IMR-90 (cell line): Measurements from ENCODE around the gene CYP24A1. TPM values are rescaled to one million over a fixed set of nuclear protein-coding genes. Genes with fewer than 3 reads are reported as not detected.
"Not testable (repeated sequence)": the region's sequence is repeated elsewhere in the genome, so short reads cannot be mapped to it uniquely, and the experiment has no call there.

ENCODE experiments used
- ATAC-seq: fragments of 200-7000 bp; cut with Tn5 transposase; 2 replicates; pipeline ENCODE4 v1.9.1; 2020; ENCODE audit warnings: low read depth, mild to moderate bottlenecking, moderate library complexity
- BruUV-seq: library from RNA; stranded (reverse); fragments of 400-500 nt; replicated peaks from 2 replicates; lab custom pipeline; 2021; lab: Mats Ljungman, UMichigan
- CTCF ChIA-PET: fragments of 300-600 bp; formaldehyde crosslinking; extraction: SDS; loops from one replicate; lab custom pipeline; 2021; ENCODE audit warnings: antibody characterized with exemption; lab: Yijun Ruan, JAX
- POLR2A ChIA-PET: fragments of 300-600 bp; sonication (Branson Sonifier 250); formaldehyde crosslinking; loops from one replicate; lab custom pipeline; 2022; ENCODE audit warnings: antibody characterized with exemption; ENCODE audit not compliant: unreplicated experiment; lab: Charles Lee
- DNase-seq: peaks from one replicate; pipeline ENCODE4 v3.0.0; 2013
- H2AFZ ChIP-seq: replicated peaks from 2 replicates; pipeline ENCODE3; 2013; ENCODE audit warnings: low read length, mild to moderate bottlenecking; ENCODE audit not compliant: poor library complexity
- H2AK5ac ChIP-seq: 2 replicates; pipeline ENCODE4 v1.6.1; 2013; ENCODE audit warnings: low read depth, low read length, inconsistent platforms
- H2AK9ac ChIP-seq: replicated peaks from 2 replicates; pipeline ENCODE3; 2013; ENCODE audit warnings: mild to moderate bottlenecking, low read depth, low read length, moderate library complexity; ENCODE audit not compliant: poor library complexity
- H2BK120ac ChIP-seq: 2 replicates; pipeline ENCODE4 v1.6.1; 2013; ENCODE audit warnings: low read depth, low read length, inconsistent platforms
- H2BK15ac ChIP-seq: 3 replicates; pipeline ENCODE4 v1.6.1; 2013; ENCODE audit warnings: low read depth, low read length, inconsistent platforms
- H2BK20ac ChIP-seq: 2 replicates; pipeline ENCODE4 v1.6.1; 2013; ENCODE audit warnings: low read depth, mild to moderate bottlenecking, inconsistent platforms, low read length, moderate library complexity
- H2BK5ac ChIP-seq: 2 replicates; pipeline ENCODE4 v1.6.1; 2013; ENCODE audit warnings: mild to moderate bottlenecking, low read depth, low read length, inconsistent platforms; ENCODE audit not compliant: poor library complexity, severe bottlenecking
- H3K14ac ChIP-seq: replicated peaks from 2 replicates; pipeline ENCODE4 v1.6.1; 2013; ENCODE audit warnings: low read depth, low read length, inconsistent platforms
- H3K18ac ChIP-seq: 2 replicates; pipeline ENCODE4 v1.6.1; 2013; ENCODE audit warnings: low read depth, low read length, control low read depth
- H3K23ac ChIP-seq: 2 replicates; pipeline ENCODE4 v1.6.1; 2013; ENCODE audit warnings: low read depth, low read length, inconsistent platforms
- H3K27ac ChIP-seq: 2 replicates; pipeline ENCODE4 v1.5.1; 2013; ENCODE audit warnings: mild to moderate bottlenecking, control low read depth, low read length; ENCODE audit not compliant: insufficient read depth
- H3K27me3 ChIP-seq: 2 replicates; pipeline ENCODE4 v1.6.1; 2013; ENCODE audit warnings: low read length; ENCODE audit not compliant: control insufficient read depth, insufficient read depth
- H3K36me3 ChIP-seq: 2 replicates; pipeline ENCODE4 v1.6.1; 2013; ENCODE audit warnings: low read length, mixed read lengths; ENCODE audit not compliant: control insufficient read depth, insufficient read depth
- H3K4ac ChIP-seq: 2 replicates; pipeline ENCODE4 v1.6.1; 2013; ENCODE audit warnings: low read depth, low read length, inconsistent platforms
- H3K4me1 ChIP-seq: 2 replicates; pipeline ENCODE4 v1.6.1; 2013; ENCODE audit warnings: low read length, mixed read lengths; ENCODE audit not compliant: control insufficient read depth, insufficient read depth
- H3K4me2 ChIP-seq: 2 replicates; pipeline ENCODE4 v1.6.1; 2013; ENCODE audit warnings: low read depth, mild to moderate bottlenecking, control low read depth, low read length, moderate library complexity
- H3K4me3 ChIP-seq: 2 replicates; pipeline ENCODE4 v1.5.1; 2013; ENCODE audit warnings: low read depth, mild to moderate bottlenecking, control low read depth, low read length, moderate library complexity; ENCODE audit not compliant: insufficient read depth
- H3K56ac ChIP-seq: 2 replicates; pipeline ENCODE4 v1.6.1; 2013; ENCODE audit warnings: low read length, inconsistent platforms; ENCODE audit not compliant: insufficient read depth; ENCODE audit errors: extremely low read depth
- H3K79me1 ChIP-seq, 2 experiments: 2 replicates each; pipeline ENCODE4 v1.6.1; 2013; ENCODE audit warnings: low read length in 2 of 2, inconsistent platforms in 1 of 2, low read depth in 1 of 2
- H3K9ac ChIP-seq: 2 replicates; pipeline ENCODE4 v1.6.1; 2013; ENCODE audit warnings: low read depth, low read length, control low read depth
- H3K9me1 ChIP-seq: 2 replicates; pipeline ENCODE4 v1.6.1; 2013; ENCODE audit warnings: low read length, inconsistent platforms; ENCODE audit not compliant: insufficient read depth
- H3K9me3 ChIP-seq: 2 replicates; pipeline ENCODE4 v1.6.1; 2013; ENCODE audit warnings: low read length; ENCODE audit not compliant: control insufficient read depth, insufficient read depth
- H4K20me1 ChIP-seq: 2 replicates; pipeline ENCODE4 v1.6.1; 2013; ENCODE audit warnings: low read length, inconsistent platforms; ENCODE audit not compliant: insufficient read depth
- H4K5ac ChIP-seq: 2 replicates; pipeline ENCODE4 v1.6.1; 2013; ENCODE audit warnings: mild to moderate bottlenecking, low read depth, low read length, control low read depth
- H4K8ac ChIP-seq, 2 experiments: 2 replicates each; pipeline ENCODE4 v1.6.1; 2013; ENCODE audit warnings: low read depth in 2 of 2, low read length in 2 of 2, control low read depth in 1 of 2, inconsistent platforms in 1 of 2
- H4K91ac ChIP-seq: 2 replicates; pipeline ENCODE4 v1.6.1; 2013; ENCODE audit warnings: low read depth, low read length, inconsistent platforms; ENCODE audit not compliant: insufficient read depth
- BHLHE40 ChIP-seq: fragments of 150-350 bp; IDR thresholded peaks from 2 replicates; pipeline ENCODE4 v1.6.1; 2016; ENCODE audit warnings: mild to moderate bottlenecking, low read depth, low read length
- MAZ ChIP-seq: IDR thresholded peaks from 2 replicates; pipeline ENCODE4 v1.6.1; 2012; ENCODE audit warnings: low read depth, mild to moderate bottlenecking, low read length, improper control_type of control experiment, moderate library complexity, borderline replicate concordance
- NFE2L2 ChIP-seq: fragments of 150-350 bp; IDR thresholded peaks from 2 replicates; pipeline ENCODE4 v1.6.1; 2016; ENCODE audit warnings: low read depth, mild to moderate bottlenecking, low read length
- RAD21 ChIP-seq: IDR thresholded peaks from 2 replicates; pipeline ENCODE4 v1.6.1; 2012; ENCODE audit warnings: low read length, improper control_type of control experiment
- RFX5 ChIP-seq: IDR thresholded peaks from 2 replicates; pipeline ENCODE4 v1.8.0; 2012; ENCODE audit warnings: low read depth, mild to moderate bottlenecking, low read length, moderate library complexity
- WGBS, 2 experiments: methylation state at CpG; one replicate each; pipeline versions ENCODE4 v1.1.5 to v1.1.7; 2013; ENCODE audit warnings: missing lambda C conversion rate in 2 of 2; ENCODE audit not compliant: insufficient read length in 1 of 2; ENCODE audit errors: extremely low coverage in 2 of 2; 5-methylcytosine and 5-hydroxymethylcytosine counted together
- dilution Hi-C: fragments of 300-500 bp; cut with HindIII; formaldehyde crosslinking; loops from one replicate; pipeline ENCODE4 v1.14.3; 2018; ENCODE audit warnings: low sequenced_read_pairs; ENCODE audit not compliant: unreplicated experiment
- in situ Hi-C: fragments of 300-500 bp; cut with MboI; formaldehyde crosslinking; loops from 3 replicates; pipeline ENCODE4 v1.14.3; 2019; ENCODE audit warnings: low sequenced_read_pairs, inconsistent platforms, mixed read lengths
- intact Hi-C: fragments of 100-400 bp; cut with micrococcal nuclease; formaldehyde crosslinking; loops from 2 replicates; pipeline ENCODE4 v1.10.0; 2022
- polyA plus RNA-seq, 3 experiments: library from polyadenylated mRNA; depleted of rRNA; stranded (reverse); fragments of >200 nt; gene quantifications; 2 replicates each; pipeline ENCODE4 v1.2.3, GENCODE V29; 2012; ENCODE audit warnings: low replicate concordance in 1 of 3
- total RNA-seq: library from RNA; depleted of rRNA; stranded (reverse); fragments of >200 nt; gene quantifications from 2 replicates; pipeline ENCODE4 v1.2.3, GENCODE V29; 2012
- TF ChIP-seq, protein P1 (sequence below): fragments of 150-350 bp; IDR thresholded peaks from 2 replicates; pipeline ENCODE4 v1.6.1; 2017; ENCODE audit warnings: mild to moderate bottlenecking, antibody characterized with exemption, low read length, low read depth

Gene CYP24A1
- total and polyA plus RNA-seq, 2 of the 4 experiments (the other 2 are of a cell fraction): not detected

DNA sequence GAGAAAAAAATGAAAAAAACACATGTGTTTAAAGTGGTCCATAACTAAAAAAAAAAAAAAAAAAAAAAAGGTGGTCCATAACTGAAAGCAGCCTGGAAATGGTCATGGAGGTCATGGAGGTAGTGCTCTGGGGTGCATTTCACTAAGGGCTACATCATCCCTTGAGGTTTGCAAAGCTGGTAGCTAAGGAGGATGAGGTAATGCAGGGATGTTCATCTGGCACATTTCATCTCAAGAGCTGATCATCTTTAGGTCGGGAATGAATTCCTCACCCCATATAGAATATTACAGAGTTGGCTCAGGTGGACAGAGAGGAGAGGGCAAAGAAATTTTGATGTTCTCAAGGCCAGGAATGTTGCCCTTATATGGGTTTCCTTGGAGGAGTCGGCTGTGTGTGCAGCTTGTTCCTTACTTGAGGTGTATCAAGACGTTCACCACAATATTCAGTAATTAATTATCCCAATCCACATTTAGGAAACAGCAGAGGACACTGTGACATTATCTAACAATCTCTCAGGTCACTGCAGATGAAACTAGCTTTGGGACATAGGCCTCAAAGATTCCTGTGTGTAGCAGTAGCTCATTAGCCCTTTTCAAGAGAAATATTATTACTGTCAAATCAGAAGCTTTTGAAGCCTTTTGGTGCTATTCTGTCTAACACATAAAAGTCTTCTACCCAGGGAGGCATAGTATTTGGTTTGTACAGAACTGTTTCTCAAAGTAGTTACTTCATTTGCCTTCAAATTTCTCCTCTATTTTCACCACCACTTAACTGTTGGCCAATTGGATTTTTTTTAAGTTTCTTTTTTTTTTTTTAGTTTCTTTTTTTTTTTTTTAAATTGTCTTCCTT lies 46.8 kb downstream of the CYP24A1 start:
- POLR2A ChIA-PET: no interaction called here
- no peak overlapping the region for H3K9ac ChIP-seq

DNA sequence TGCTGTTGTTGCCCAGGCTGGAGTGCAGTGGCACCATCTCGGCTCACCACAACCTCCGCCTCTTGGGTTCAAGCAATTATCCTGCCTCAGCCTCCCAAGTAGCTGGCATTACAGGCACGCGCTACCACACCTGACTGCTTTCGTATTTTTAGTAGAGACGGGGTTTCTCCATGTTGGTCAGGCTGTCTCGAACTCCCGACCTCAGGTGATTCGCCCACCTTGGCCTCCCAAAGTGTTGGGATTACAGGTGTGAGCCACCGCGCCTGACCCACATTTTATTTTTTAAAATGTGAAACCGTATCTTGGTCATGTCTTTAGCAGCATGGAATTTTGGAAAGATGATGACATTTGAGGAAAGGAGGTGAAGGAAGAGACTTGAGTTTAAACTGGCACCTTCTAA lies 47.5 kb downstream of the CYP24A1 start:
- H2AFZ ChIP-seq, H2BK20ac ChIP-seq, H3K27me3 ChIP-seq, H3K56ac ChIP-seq, H3K4me2 ChIP-seq, ATAC-seq, H3K9me1 ChIP-seq, intact Hi-C loops, POLR2A ChIA-PET, H3K9me3 ChIP-seq, BruUV-seq, H2AK9ac ChIP-seq, H3K4me3 ChIP-seq, DNase-seq, H4K91ac ChIP-seq, H3K79me1 ChIP-seq, H3K36me3 ChIP-seq, in situ Hi-C loops, dilution Hi-C loops, H3K27ac ChIP-seq, H4K8ac ChIP-seq, H2BK120ac ChIP-seq, H4K5ac ChIP-seq, H2BK15ac ChIP-seq, H2AK5ac ChIP-seq, H4K20me1 ChIP-seq, H3K18ac ChIP-seq, H3K4ac ChIP-seq, CTCF ChIA-PET, H3K14ac ChIP-seq, H2BK5ac ChIP-seq, H3K23ac ChIP-seq, H3K9ac ChIP-seq: not testable (repeated sequence)
- WGBS, 2 experiments: no CpG with 5 or more reads among the region's 12 CpGs
- peaks cover 10% of the 10 kb centered on the region for H3K4me1 ChIP-seq

More for the DNA sequence above, 46.8 kb downstream of the CYP24A1 start:
- CTCF ChIA-PET: interaction anchor here (0.6 kb wide), 1 partner anchor 38 kb away, joined by 6 read pairs; no protein-coding TSS in a partner anchor
- dilution Hi-C loops (no loop called here), in situ Hi-C loops (no loop called here), intact Hi-C loops (no loop called here)
- Histone ChIP-seq H4K8ac (no peak overlapping the region), H2BK120ac (no peak overlapping the region), H3K4me2 (no peak overlapping the region), H2AK5ac (peak overlapping the region; percentile 76; the same call in 1 of the 2 replicates), H3K18ac (no peak overlapping the region), H3K14ac (0 out of 2 replicates have a peak overlapping the region, but pooled peaks have one; percentile 21), H3K4me3 (no peak overlapping the region), H3K23ac (no peak overlapping the region), H2BK20ac (no peak overlapping the region), H3K27ac (no peak overlapping the region), H3K56ac (no peak overlapping the region), H4K5ac (no peak overlapping the region), H3K4ac (no peak overlapping the region), H4K20me1 (no peaks in the 10 kb centered on the region), H3K9me3 (no peaks in the 10 kb centered on the region), H3K79me1 (no peaks in the 10 kb centered on the region), H2BK15ac (0 out of 3 replicates have a peak overlapping the region, but pooled peaks have one; percentile 50), H2BK5ac (no peak overlapping the region), H2AFZ (no peak overlapping the region), H4K91ac (no peak overlapping the region), H3K36me3 (no peaks in the 10 kb centered on the region), H3K27me3 (no peaks in the 10 kb centered on the region), H3K4me1 (peaks cover 14% of the 10 kb centered on the region), H3K9me1 (peaks cover 15% of the 10 kb centered on the region), H2AK9ac (no peak overlapping the region)
- no TSS peak for BruUV-seq
- ATAC-seq (no peak), DNase-seq (no peak)
- no peak for TF ChIP-seq RAD21
- TF ChIP-seq, protein P1, sequence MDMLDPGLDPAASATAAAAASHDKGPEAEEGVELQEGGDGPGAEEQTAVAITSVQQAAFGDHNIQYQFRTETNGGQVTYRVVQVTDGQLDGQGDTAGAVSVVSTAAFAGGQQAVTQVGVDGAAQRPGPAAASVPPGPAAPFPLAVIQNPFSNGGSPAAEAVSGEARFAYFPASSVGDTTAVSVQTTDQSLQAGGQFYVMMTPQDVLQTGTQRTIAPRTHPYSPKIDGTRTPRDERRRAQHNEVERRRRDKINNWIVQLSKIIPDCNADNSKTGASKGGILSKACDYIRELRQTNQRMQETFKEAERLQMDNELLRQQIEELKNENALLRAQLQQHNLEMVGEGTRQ: no peak
- no peak for TF ChIP-seq BHLHE40
- TF ChIP-seq NFE2L2: no peak
- TF ChIP-seq MAZ: no peak
- TF ChIP-seq RFX5: no peak
- no CpG with 5 or more reads among the region's 3 CpGs for WGBS, 2 experiments
